Stomach smooth muscle (tissue), 2 donors: ENCODE measurements around the gene FGG.

Experiments used
- H3K27ac ChIP-seq: one replicate; pipeline ENCODE4 v1.7.0; 2013; ENCODE audit warnings: mild to moderate bottlenecking, low read length, inconsistent platforms
- H3K27me3 ChIP-seq, 2 donors: one replicate each; pipeline ENCODE4 v1.7.0; 2013; ENCODE audit warnings: low read length in 2 of 2; ENCODE audit not compliant: insufficient read depth in 2 of 2, control insufficient read depth in 1 of 2
- H3K36me3 ChIP-seq, 2 donors: one replicate each; pipeline ENCODE4 v1.7.0; 2013; ENCODE audit warnings: low read length in 2 of 2; ENCODE audit not compliant: control insufficient read depth in 2 of 2, insufficient read depth in 2 of 2
- H3K4me1 ChIP-seq: one replicate; pipeline ENCODE4 v1.7.0; 2013; ENCODE audit warnings: low read length; ENCODE audit not compliant: control insufficient read depth, insufficient read depth
- H3K4me3 ChIP-seq, 2 donors: one replicate each; pipeline ENCODE4 v1.7.0; 2013; ENCODE audit warnings: low read length in 2 of 2
- H3K9ac ChIP-seq, 2 donors: one replicate each; pipeline ENCODE4 v1.7.0; 2013; ENCODE audit warnings: low read length in 2 of 2, mild to moderate bottlenecking in 1 of 2
- H3K9me3 ChIP-seq, 2 donors: one replicate each; pipeline ENCODE4 v1.7.0; 2013; ENCODE audit warnings: low read length in 2 of 2; ENCODE audit not compliant: control insufficient read depth in 2 of 2
- donor health status: healthy.
- donor health status: Pancreatic carcinoma.

FGG gene

GRCh38 chr4:154612472-154613414, at the start of gene FGG:
Gene FGG (minus strand): TSS chr4:154612656. CDS start chr4:154612609, 47 bp downstream.
- H3K4me3 ChIP-seq: no peak within 1 kb of the TSS
- H3K27me3 ChIP-seq: no peaks in the 10 kb centered on the region
- H3K27ac ChIP-seq: no peak within 1 kb of the TSS
- H3K9me3 ChIP-seq: no peaks in the 10 kb centered on the region
- no peaks in the 10 kb centered on the region for H3K4me1 ChIP-seq
- no peaks in the 10 kb centered on the region for H3K36me3 ChIP-seq
- no peak within 1 kb of the TSS for H3K9ac ChIP-seq

GRCh38 chr4:154660052-154660451, 47.6 kb upstream of the FGG start:
- H3K9me3 ChIP-seq: no peaks in the 10 kb centered on the region
- peaks cover 4% of the 10 kb centered on the region for H3K4me1 ChIP-seq
- no peak overlapping the region for H3K9ac ChIP-seq
- H3K27me3 ChIP-seq: no peaks in the 10 kb centered on the region
- H3K4me3 ChIP-seq: no peak overlapping the region
- H3K27ac ChIP-seq: no peak overlapping the region
- H3K36me3 ChIP-seq: no peaks in the 10 kb centered on the region

DNA sequence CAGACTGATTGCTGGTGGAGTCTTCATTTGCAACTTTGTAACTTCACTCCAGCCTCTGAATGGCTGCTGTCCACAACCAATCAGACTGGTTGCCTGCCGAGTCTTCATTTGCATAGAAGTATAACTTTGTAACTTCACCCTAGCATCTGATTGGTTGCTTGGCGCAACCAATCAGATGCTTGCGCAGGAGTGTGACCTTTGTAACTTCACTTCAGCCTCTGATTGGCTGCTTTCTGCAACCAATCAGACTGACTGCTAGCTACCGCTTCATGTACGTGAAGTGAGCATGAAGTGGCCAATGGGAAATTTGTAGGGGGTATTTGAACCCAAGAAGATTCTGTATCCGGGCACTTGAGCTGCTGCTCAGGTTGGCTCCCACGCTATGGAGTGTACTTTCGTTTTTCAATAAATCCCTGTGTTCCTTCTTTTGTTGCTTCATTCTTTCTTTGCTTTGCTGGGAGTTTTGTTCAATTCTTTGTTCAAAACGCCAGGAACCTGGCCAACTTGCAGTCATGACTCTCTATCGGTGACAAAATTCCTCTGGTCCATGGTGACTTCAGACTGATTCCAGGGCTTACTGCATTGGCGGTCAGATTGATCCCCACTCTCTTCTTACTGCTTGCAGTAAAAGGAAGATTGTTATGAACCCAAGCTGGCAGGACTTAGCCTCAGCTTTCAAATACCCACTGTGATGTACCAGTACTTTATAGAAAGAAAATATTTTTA, 46.4 kb upstream of the FGG start:
- no peak overlapping the region for H3K9ac ChIP-seq
- H3K27me3 ChIP-seq: no peaks in the 10 kb centered on the region
- H3K4me3 ChIP-seq: peak overlapping the region in 1 of 2 donors; percentile 40
- H3K27ac ChIP-seq: no peak overlapping the region
- H3K36me3 ChIP-seq: no peaks in the 10 kb centered on the region
- peaks cover 4% of the 10 kb centered on the region for H3K4me1 ChIP-seq
- H3K9me3 ChIP-seq: no peaks in the 10 kb centered on the region

DNA sequence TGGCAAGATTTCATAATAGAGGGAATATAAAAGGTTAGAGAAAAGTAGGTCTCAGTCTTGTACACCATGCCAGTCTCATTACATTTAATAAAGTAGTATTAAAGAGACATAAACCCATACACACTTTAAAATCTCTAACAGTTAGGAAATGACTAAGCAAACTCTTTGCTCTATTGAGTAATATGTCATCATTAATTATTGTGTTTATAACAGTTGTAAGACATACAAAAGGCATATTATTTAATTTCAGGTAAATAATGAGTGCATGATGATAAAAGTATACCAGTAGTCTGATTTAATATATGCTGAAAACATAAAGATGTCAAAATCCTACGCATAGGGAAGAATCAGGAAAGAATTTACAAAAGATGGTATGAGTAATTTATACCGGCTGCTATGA, 31.0 kb upstream of the FGG start:
- H3K9ac ChIP-seq: no peak overlapping the region
- H3K4me3 ChIP-seq: no peak overlapping the region
- H3K36me3 ChIP-seq: no peaks in the 10 kb centered on the region
- no peak overlapping the region for H3K27ac ChIP-seq
- no peaks in the 10 kb centered on the region for H3K4me1 ChIP-seq
- H3K27me3 ChIP-seq: no peaks in the 10 kb centered on the region
- no peaks in the 10 kb centered on the region for H3K9me3 ChIP-seq

DNA sequence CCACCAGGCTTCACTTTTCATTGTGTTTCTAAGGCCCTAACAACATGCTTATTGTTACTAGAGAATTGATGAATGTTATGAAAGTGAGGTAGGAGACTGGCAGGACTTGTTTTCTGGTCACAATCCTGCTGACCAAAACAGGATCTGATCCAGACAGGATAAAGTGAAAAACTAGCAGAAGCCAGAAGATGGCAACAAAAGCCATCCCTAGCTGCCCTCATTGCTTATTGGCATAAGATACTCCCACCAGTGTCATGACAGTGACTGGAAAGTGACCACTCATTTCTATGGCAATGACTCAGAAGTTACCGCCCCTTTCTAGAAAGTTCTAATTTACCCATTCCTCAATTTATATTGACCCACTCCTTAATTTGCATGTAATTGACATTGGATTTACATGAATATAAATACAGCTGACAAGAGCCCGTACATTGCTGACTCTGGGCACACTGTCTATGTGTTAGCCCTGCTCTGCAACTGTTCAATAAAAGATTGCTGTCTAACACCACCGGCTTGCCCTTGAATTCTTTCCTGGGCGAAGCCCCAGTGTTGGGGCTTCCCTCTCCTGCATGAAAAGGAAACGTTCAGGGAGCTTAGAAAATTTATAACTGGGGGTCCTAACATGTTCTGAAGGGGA, 30.0 kb upstream of the FGG start:
- Histone ChIP-seq H3K27me3 (no peaks in the 10 kb centered on the region), H3K9me3 (no peaks in the 10 kb centered on the region), H3K9ac (no peak overlapping the region), H3K27ac (no peak overlapping the region), H3K36me3 (no peaks in the 10 kb centered on the region), H3K4me1 (no peaks in the 10 kb centered on the region), H3K4me3 (no peak overlapping the region)

GRCh38 chr4:154640999-154641398, 28.5 kb upstream of the FGG start:
- Histone ChIP-seq H3K27ac (no peak overlapping the region), H3K9ac (no peak overlapping the region), H3K4me3 (no peak overlapping the region), H3K4me1 (no peaks in the 10 kb centered on the region), H3K36me3 (no peaks in the 10 kb centered on the region), H3K9me3 (no peaks in the 10 kb centered on the region), H3K27me3 (no peaks in the 10 kb centered on the region)

- Histone ChIP-seq H3K9ac (no peak overlapping the region), H3K27ac (no peak overlapping the region), H3K4me3 (no peak overlapping the region), H3K27me3 (no peaks in the 10 kb centered on the region), H3K9me3 (no peaks in the 10 kb centered on the region), H3K4me1 (no peaks in the 10 kb centered on the region), H3K36me3 (no peaks in the 10 kb centered on the region)
Observed at GRCh38 chr4:154634058-154634457, 21.6 kb upstream of the FGG start.

GRCh38 chr4:154631828-154632227, 19.4 kb upstream of the FGG start:
- Histone ChIP-seq H3K27ac (no peak overlapping the region), H3K4me3 (no peak overlapping the region), H3K9ac (no peak overlapping the region), H3K4me1 (peaks cover 3% of the 10 kb centered on the region), H3K27me3 (no peaks in the 10 kb centered on the region), H3K9me3 (no peaks in the 10 kb centered on the region), H3K36me3 (no peaks in the 10 kb centered on the region)

DNA sequence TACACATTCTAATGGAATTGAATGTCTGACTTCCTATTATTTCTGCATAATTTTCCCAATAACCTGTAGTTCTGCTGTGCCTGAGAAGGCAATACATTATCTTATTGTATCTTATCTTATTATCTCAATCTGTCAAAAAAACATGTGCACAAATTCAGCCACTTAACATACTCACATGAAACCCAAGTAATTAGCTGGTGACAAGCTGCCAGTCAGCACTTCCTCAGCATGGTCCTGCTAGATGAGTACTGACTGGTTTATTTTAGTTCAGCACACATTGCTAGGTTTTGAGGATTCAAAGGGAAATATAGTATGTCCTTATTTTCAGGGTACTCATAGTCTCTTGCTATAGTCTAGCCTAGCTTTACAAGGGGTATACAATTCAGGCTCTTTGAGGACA, 17.9 kb upstream of the FGG start:
- no peak overlapping the region for H3K9ac ChIP-seq
- no peaks in the 10 kb centered on the region for H3K9me3 ChIP-seq
- no peak overlapping the region for H3K27ac ChIP-seq

GRCh38 chr4:154626793-154627484, 14.5 kb upstream of the FGG start:
- Histone ChIP-seq H3K27me3 (no peaks in the 10 kb centered on the region), H3K9ac (peak overlapping the region; percentile 29 to 43), H3K27ac (no peak overlapping the region)

More for the DNA sequence above, 17.9 kb upstream of the FGG start:
- H3K36me3 ChIP-seq: no peaks in the 10 kb centered on the region
- H3K4me3 ChIP-seq: no peak overlapping the region
- H3K4me1 ChIP-seq: peaks cover 4% of the 10 kb centered on the region
- no peaks in the 10 kb centered on the region for H3K27me3 ChIP-seq

More at GRCh38 chr4:154626793-154627484, 14.5 kb upstream of the FGG start:
- H3K4me3 ChIP-seq: peak overlapping the region; percentile 45 to 72
- H3K4me1 ChIP-seq: peaks cover 4% of the 10 kb centered on the region
- H3K9me3 ChIP-seq: no peaks in the 10 kb centered on the region
- no peaks in the 10 kb centered on the region for H3K36me3 ChIP-seq
